Colonic mucosa (tissue), 4 donors: ENCODE data around the gene ABCB11. TPM values are rescaled to one million over a fixed set of nuclear protein-coding genes. Genes with fewer than 3 reads are reported as not detected.
"Not testable (repeated sequence)": the region's sequence is repeated elsewhere in the genome, so short reads cannot be mapped to it uniquely, and the experiment has no call there.

Source experiments
- DNase-seq: peaks from one replicate; pipeline ENCODE4 v3.0.0-alpha.2; 2020
- H3K27ac ChIP-seq: fragments of 200-600 bp; one replicate; pipeline ENCODE4 v1.8.0; 2021
- H3K27me3 ChIP-seq: fragments of 200-600 bp; one replicate; pipeline ENCODE4 v1.8.0; 2021
- H3K36me3 ChIP-seq: fragments of 200-600 bp; one replicate; pipeline ENCODE4 v1.8.0; 2021
- H3K4me1 ChIP-seq: fragments of 200-600 bp; one replicate; pipeline ENCODE4 v1.8.0; 2021; ENCODE audit warnings: mild to moderate bottlenecking
- H3K4me3 ChIP-seq: fragments of 200-600 bp; one replicate; pipeline ENCODE4 v1.8.0; 2021
- H3K9ac ChIP-seq, 2 donors: one replicate each; pipeline ENCODE4 v1.7.0; 2013; ENCODE audit warnings: control low read depth in 2 of 2, low read depth in 2 of 2, low read length in 2 of 2
- H3K9me3 ChIP-seq: fragments of 200-600 bp; one replicate; pipeline ENCODE4 v1.8.0; 2021
- CTCF ChIP-seq: fragments of 200-600 bp; IDR thresholded peaks from one replicate; pipeline ENCODE4 v1.8.0; 2022; ENCODE audit warnings: antibody characterized with exemption, mild to moderate bottlenecking
- intact Hi-C: fragments of 100-400 bp; cut with DNase I; formaldehyde crosslinking; loops from one replicate; pipeline ENCODE4 v1.14.1; 2022
- total RNA-seq, 2 donors: library from RNA; stranded (reverse); fragmentation: NEBNext Ultra II Directional in 1 of 2; extraction: Animal tissue kit (Norgen Biotek cat#: 25700) in 1 of 2; gene quantifications; one replicate each; pipeline ENCODE4 v1.2.1, GENCODE V29; 2021
- donor health status: healthy.
- donor health status: DM: no; HTN: no; CAD: no.
- donor health status: DM: no; HTN: no; CAD: no.

ABCB11 gene
- total RNA-seq, 2 donors from 2014 or later, result 0.74 to 1.1 TPM

DNA sequence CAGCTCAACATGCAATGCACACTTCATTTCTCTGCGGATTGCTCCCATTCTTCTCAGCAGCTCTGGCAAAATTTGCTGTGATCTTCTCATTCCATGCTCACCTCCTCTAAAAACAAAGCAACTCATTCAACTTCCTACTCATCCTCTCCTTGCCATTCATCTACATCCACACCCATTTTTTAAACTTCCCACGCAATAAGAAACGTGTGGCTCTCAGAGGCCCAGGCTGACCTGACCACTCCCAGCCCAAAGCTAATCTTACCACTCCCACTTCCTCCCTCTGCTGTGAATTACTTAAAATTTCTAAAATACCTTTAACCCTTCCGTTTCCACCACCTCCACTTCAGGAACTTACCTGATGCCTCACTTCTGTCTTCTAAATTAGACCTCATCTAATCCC is 15.2 kb downstream of the ABCB11 start:
- intact Hi-C loops, result loop anchor here (10.0 kb wide), 1 partner anchor 1661 kb away; no protein-coding TSS in a partner anchor
- H3K36me3 ChIP-seq, result no peaks in the 10 kb centered on the region
- H3K9me3 ChIP-seq, result no peaks in the 10 kb centered on the region
- H3K9ac ChIP-seq, result no peak overlapping the region
- no peak overlapping the region for H3K27ac ChIP-seq
- DNase-seq, result no peak
- TF ChIP-seq CTCF, result no peak
- no peak overlapping the region for H3K4me3 ChIP-seq
- no peaks in the 10 kb centered on the region for H3K27me3 ChIP-seq
- H3K4me1 ChIP-seq, result no peaks in the 10 kb centered on the region

GRCh38 chr2:169014780-169015179 is 16.3 kb downstream of the ABCB11 start:
- Histone ChIP-seq H3K9me3 (no peaks in the 10 kb centered on the region), H3K9ac (no peak overlapping the region), H3K27me3 (no peaks in the 10 kb centered on the region), H3K4me1 (no peaks in the 10 kb centered on the region), H3K36me3 (no peaks in the 10 kb centered on the region), H3K27ac (peak overlapping the region; percentile 30), H3K4me3 (no peak overlapping the region)
- no peak for TF ChIP-seq CTCF
- intact Hi-C loops, result loop anchor here (10.0 kb wide), 1 partner anchor 1660 kb away; no protein-coding TSS in a partner anchor
- DNase-seq, result no peak

GRCh38 chr2:169013628-169014026 is 17.5 kb downstream of the ABCB11 start:
- H3K9ac ChIP-seq, result no peak overlapping the region
- H3K4me3 ChIP-seq, result no peak overlapping the region
- no peaks in the 10 kb centered on the region for H3K9me3 ChIP-seq
- H3K36me3 ChIP-seq, result no peaks in the 10 kb centered on the region
- TF ChIP-seq CTCF, result no peak
- intact Hi-C loops, result loop anchor here (10.0 kb wide), 1 partner anchor 1659 kb away; no protein-coding TSS in a partner anchor
- no peak for DNase-seq
- H3K4me1 ChIP-seq, result no peaks in the 10 kb centered on the region
- H3K27ac ChIP-seq, result peak overlapping the region; percentile 70
- no peaks in the 10 kb centered on the region for H3K27me3 ChIP-seq

DNA sequence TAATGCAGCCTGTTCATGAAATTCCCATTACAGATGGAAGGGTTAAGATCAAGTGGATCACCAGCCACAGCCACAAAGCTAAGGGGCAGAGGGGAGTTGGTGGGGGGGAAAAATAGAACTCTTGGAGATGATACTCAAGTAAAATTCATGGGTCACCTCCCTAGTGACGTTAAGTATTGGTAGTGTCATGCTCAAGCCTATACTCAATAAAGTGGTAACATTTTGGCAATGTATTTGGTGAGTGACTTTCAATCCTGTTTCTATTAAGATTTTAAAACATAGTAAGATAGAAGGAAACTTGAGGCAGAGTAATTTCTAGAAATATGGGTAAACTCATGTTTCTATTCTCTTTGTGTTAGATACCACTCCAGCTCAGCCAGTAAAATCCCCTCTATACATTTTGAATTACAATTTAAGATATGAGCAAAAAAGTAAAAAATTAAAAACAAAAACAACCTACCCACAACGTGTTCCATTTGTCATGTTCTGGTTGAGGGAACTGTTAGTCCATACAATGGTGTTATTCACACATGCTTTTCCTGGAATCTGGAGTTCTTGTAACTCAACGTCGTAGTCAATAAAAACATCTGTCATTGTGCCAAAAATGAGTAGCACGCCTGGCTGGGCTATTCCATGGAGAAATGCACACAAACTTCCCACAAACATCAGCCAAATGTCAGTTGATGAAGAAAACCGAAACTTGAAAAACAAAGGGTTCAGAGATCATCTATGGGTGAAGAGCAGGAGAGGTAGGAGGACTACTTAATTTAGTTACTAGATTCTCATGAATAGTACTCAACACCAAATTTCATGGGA is 18.1 kb downstream of the ABCB11 start:
- Histone ChIP-seq H3K27ac (peak overlapping the region; percentile 70), H3K9me3 (no peaks in the 10 kb centered on the region), H3K4me1 (no peaks in the 10 kb centered on the region), H3K4me3 (no peak overlapping the region), H3K36me3 (no peaks in the 10 kb centered on the region), H3K9ac (no peak overlapping the region), H3K27me3 (no peaks in the 10 kb centered on the region)
- no peak for DNase-seq
- no peak for TF ChIP-seq CTCF
- intact Hi-C loops, result loop anchor here (10.0 kb wide), 1 partner anchor 1658 kb away; no protein-coding TSS in a partner anchor

DNA sequence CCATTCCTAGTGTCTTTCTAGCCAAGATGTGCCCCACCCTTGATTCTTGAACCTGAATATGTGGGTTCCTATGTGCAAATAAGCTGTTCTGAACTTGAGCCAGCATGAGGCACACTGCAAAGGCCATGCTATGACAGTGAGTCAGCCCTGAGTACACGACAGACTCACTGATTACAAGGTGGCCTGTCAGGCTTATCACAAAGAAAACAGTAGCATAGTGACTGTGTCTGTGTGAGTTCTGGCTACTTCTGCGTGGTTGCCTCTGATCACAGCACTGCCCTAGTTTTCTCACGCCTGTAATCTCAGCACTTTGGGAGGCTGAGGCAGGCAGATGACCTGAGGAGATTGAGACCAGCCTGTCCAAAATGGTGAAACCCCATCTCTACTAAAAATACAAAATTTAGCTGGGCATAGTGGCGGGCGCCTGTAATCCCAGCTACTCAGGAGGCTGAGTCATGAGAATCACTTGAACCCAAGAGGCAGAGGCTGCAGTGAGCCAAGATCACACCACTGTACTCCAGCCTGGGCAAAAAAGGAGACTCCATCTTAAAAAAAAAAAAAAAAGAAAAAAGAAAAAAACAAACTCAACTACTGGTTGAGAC is 18.8 kb downstream of the ABCB11 start:
- peak; percentile 74 for DNase-seq
- not testable (repeated sequence) for H3K27me3 ChIP-seq, H3K9me3 ChIP-seq, H3K4me1 ChIP-seq, H3K4me3 ChIP-seq, H3K36me3 ChIP-seq
- intact Hi-C loops, result loop anchor here (10.0 kb wide), 1 partner anchor 1657 kb away; no protein-coding TSS in a partner anchor
- Histone ChIP-seq H3K9ac (peak overlapping the region in 1 of 2 donors; percentile 23), H3K27ac (peak overlapping the region; percentile 70)
